GM18508 (cell line): ENCODE results near the gene FHL3.
"Not testable (repeated sequence)": the region's sequence is repeated elsewhere in the genome, so short reads cannot be mapped to it uniquely, and the experiment has no call there.

Experiments
- ATAC-seq: cut with Tn5 transposase; IDR thresholded peaks from one replicate; pipeline ENCODE4 v1.9.1; 2021; ENCODE audit warnings: moderate number of reproducible peaks; ENCODE audit not compliant: insufficient read depth, unreplicated experiment

Gene FHL3

GRCh38 chr1:38037221-38037939, 32.1 kb upstream of the FHL3 start:
- no peak for ATAC-seq

- no peak for ATAC-seq
These were observed 29.6 kb upstream of the FHL3 start for GRCh38 chr1:38034871-38035270.

- ATAC-seq: not testable (repeated sequence)
These were observed 27.7 kb upstream of the FHL3 start for GRCh38 chr1:38032992-38033391.

- ATAC-seq: no peak
These were observed 26.2 kb upstream of the FHL3 start for GRCh38 chr1:38031513-38031866.

- no peak for ATAC-seq
These were observed 25.5 kb upstream of the FHL3 start for GRCh38 chr1:38030596-38031512.

- ATAC-seq: no peak
These were observed 24.6 kb upstream of the FHL3 start for GRCh38 chr1:38029685-38030511.

- no peak for ATAC-seq
These were observed 23.9 kb upstream of the FHL3 start for GRCh38 chr1:38029081-38029681.

GRCh38 chr1:38028671-38029070, 23.4 kb upstream of the FHL3 start:
- ATAC-seq: no peak

GRCh38 chr1:38028105-38028591, 22.8 kb upstream of the FHL3 start:
- peak; percentile 44 for ATAC-seq

- ATAC-seq: no peak
These were observed 22.1 kb upstream of the FHL3 start for GRCh38 chr1:38027201-38028104.

GRCh38 chr1:38026592-38027200, 21.4 kb upstream of the FHL3 start:
- ATAC-seq: no peak

- no peak for ATAC-seq
These were observed 20.4 kb upstream of the FHL3 start for GRCh38 chr1:38025664-38026063.

GRCh38 chr1:38025233-38025632, 19.9 kb upstream of the FHL3 start:
- ATAC-seq: no peak

GRCh38 chr1:38022810-38023209, 17.5 kb upstream of the FHL3 start:
- ATAC-seq: no peak

GRCh38 chr1:38021969-38022368, 16.7 kb upstream of the FHL3 start:
- no peak for ATAC-seq

- no peak for ATAC-seq
These were observed 15.1 kb upstream of the FHL3 start for GRCh38 chr1:38020396-38020795.

GRCh38 chr1:38018864-38019343, 13.6 kb upstream of the FHL3 start:
- ATAC-seq: no peak

- no peak for ATAC-seq
These were observed 10.8 kb upstream of the FHL3 start for GRCh38 chr1:38015978-38016725.
